ENCODE results near the gene ERAS.

- TF ChIP-seq CTCF (IDR thresholded peaks at IDR 0.05) (no peak), EP300 (IDR thresholded peaks at IDR 0.05) (no peak)
Measured at GRCh38 chrX:48848847-48849246, 22.5 kb downstream of the ERAS start.
